Fibroblast of lung (primary cell): ENCODE measurements around the gene PIK3C2A. TPM values are rescaled to one million over a fixed set of nuclear protein-coding genes. Genes with fewer than 3 reads are reported as not detected.

Experiments used
- DNase-seq, 2 donors: peaks; one replicate each; pipeline versions ENCODE4 v3.0.0 to v3.0.0-alpha.2; 2010; ENCODE audit warnings: low read depth in 2 of 2
- H2AFZ ChIP-seq: 2 replicates; pipeline ENCODE4 v1.5.1; 2012; ENCODE audit warnings: low read length, control low read depth, inconsistent platforms
- H3K27ac ChIP-seq: 2 replicates; pipeline ENCODE4 v1.5.1; 2011; ENCODE audit warnings: low read length, control low read depth; ENCODE audit not compliant: insufficient read depth
- H3K27me3 ChIP-seq: 2 replicates; pipeline ENCODE4 v1.5.1; 2011; ENCODE audit warnings: mild to moderate bottlenecking, low read length; ENCODE audit not compliant: control insufficient read depth, insufficient read depth
- H3K36me3 ChIP-seq: 2 replicates; pipeline ENCODE4 v1.5.1; 2011; ENCODE audit warnings: low read length; ENCODE audit not compliant: control insufficient read depth, insufficient read depth
- H3K4me1 ChIP-seq: 2 replicates; pipeline ENCODE4 v1.5.1; 2011; ENCODE audit warnings: low read length; ENCODE audit not compliant: control insufficient read depth, insufficient read depth; ENCODE audit errors: extremely low read depth
- H3K4me2 ChIP-seq: 2 replicates; pipeline ENCODE4 v1.5.1; 2011; ENCODE audit warnings: low read length, control low read depth; ENCODE audit not compliant: insufficient read depth; ENCODE audit errors: extremely low read depth
- H3K4me3 ChIP-seq, 4 experiments: fragments of 200-600 bp in 1 of 4; sonication (generic) in 1 of 4; replicated peaks in 1 of 4; 2 replicates each; pipeline ENCODE4 v1.5.1; 2011 to 2016; ENCODE audit warnings: low read length in 4 of 4, low read depth in 3 of 4, mild to moderate bottlenecking in 3 of 4, control low read depth in 2 of 4, inconsistent platforms in 1 of 4, mixed read lengths in 1 of 4; ENCODE audit not compliant: insufficient read depth in 1 of 4; ENCODE audit errors: control extremely low read depth in 1 of 4
- H3K79me2 ChIP-seq: 2 replicates; pipeline ENCODE4 v1.5.1; 2012; ENCODE audit warnings: mild to moderate bottlenecking, low read length, inconsistent platforms; ENCODE audit not compliant: control insufficient read depth, insufficient read depth
- H3K9ac ChIP-seq: 2 replicates; pipeline ENCODE4 v1.5.1; 2011; ENCODE audit warnings: mild to moderate bottlenecking, low read length, control low read depth; ENCODE audit not compliant: insufficient read depth
- H3K9me3 ChIP-seq: 2 replicates; pipeline ENCODE4 v1.5.1; 2012; ENCODE audit warnings: low read depth, low read length; ENCODE audit not compliant: control insufficient read depth, insufficient read depth
- H4K20me1 ChIP-seq: 2 replicates; pipeline ENCODE4 v1.5.1; 2011; ENCODE audit warnings: low read length; ENCODE audit not compliant: control insufficient read depth, insufficient read depth; ENCODE audit errors: extremely low read depth
- CTCF ChIP-seq, 2 donors: IDR thresholded peaks in 1 of 2; conservative IDR thresholded peaks in 1 of 2; 1 replicate in 1 of 2; 2 replicates in 1 of 2; pipeline ENCODE4 v1.5.1; 2011 to 2012; ENCODE audit warnings: low read length in 2 of 2, control low read depth in 1 of 2, inconsistent platforms in 1 of 2, low read depth in 1 of 2, mild to moderate bottlenecking in 1 of 2
- EZH2 ChIP-seq: IDR thresholded peaks from 2 replicates; pipeline ENCODE4 v1.5.1; 2012; ENCODE audit warnings: low read length, control low read depth, mild to moderate bottlenecking; ENCODE audit errors: missing control alignments
- polyA plus RNA-seq, 2 donors: library from polyadenylated mRNA; depleted of rRNA in 1 of 2; stranded (reverse) in 1 of 2; unstranded in 1 of 2; fragments of >200 nt; gene quantifications; 2 replicates each; pipeline ENCODE4 v1.2.1, GENCODE V29; 2011 to 2012; ENCODE audit warnings: missing spikeins in 1 of 2
- total RNA-seq: library from RNA; depleted of rRNA; stranded (reverse); fragments of >200 nt; gene quantifications from 2 replicates; pipeline ENCODE4 v1.2.1, GENCODE V29; 2014

Gene PIK3C2A
- total and polyA plus RNA-seq, 2 donors (not counting 1 experiment from before 2014, with no cell fraction given) = 38.0 to 45.4 TPM

- H3K79me2 ChIP-seq = no peaks in the 10 kb centered on the region
- H3K36me3 ChIP-seq = no peaks in the 10 kb centered on the region
- no peaks in the 10 kb centered on the region for H3K27me3 ChIP-seq
- no peak overlapping the region for H3K9ac ChIP-seq
- no peak overlapping the region for H3K4me2 ChIP-seq
- no peaks in the 10 kb centered on the region for H3K9me3 ChIP-seq
- H3K4me1 ChIP-seq = no peaks in the 10 kb centered on the region
- TF ChIP-seq EZH2 (no peak), CTCF (conservative IDR thresholded peaks at IDR 0.05 in 1 of 2, IDR thresholded peaks at IDR 0.05 in 1 of 2; ENCODE audit: low read depth in 1 of 2, low read length in 2 of 2) (no peak)
- H3K4me3 ChIP-seq = no peak overlapping the region
- no peaks in the 10 kb centered on the region for H4K20me1 ChIP-seq
- DNase-seq = no peak
- H3K27ac ChIP-seq = no peak overlapping the region
- H2AFZ ChIP-seq = no peak overlapping the region
Observed at GRCh38 chr11:17186932-17187692, 20.7 kb downstream of the PIK3C2A start.

DNA sequence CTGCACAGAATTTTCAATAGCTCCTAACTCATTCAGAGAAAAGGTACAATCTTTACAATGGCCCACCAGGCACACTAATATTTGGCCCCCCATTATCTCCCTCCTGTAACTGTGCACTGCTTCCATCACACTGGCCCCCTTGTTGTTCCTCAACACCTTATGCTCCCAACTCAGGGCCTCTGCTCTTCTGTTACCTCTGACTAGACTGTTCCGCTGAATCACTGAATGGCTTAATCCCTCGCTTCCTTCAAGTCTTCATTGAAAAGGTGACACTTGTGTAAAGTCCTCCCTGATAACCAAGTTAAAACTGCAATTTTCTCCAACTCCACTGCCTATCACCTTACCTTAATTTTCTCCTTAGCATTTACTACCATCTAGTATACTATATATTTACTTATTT, 21.8 kb downstream of the PIK3C2A start:
- no peaks in the 10 kb centered on the region for H3K36me3 ChIP-seq
- DNase-seq = no peak
- no peak for TF ChIP-seq EZH2
- TF ChIP-seq CTCF (conservative IDR thresholded peaks at IDR 0.05 in 1 of 2, IDR thresholded peaks at IDR 0.05 in 1 of 2; ENCODE audit: low read depth in 1 of 2, low read length in 2 of 2) = no peak
- H4K20me1 ChIP-seq = no peaks in the 10 kb centered on the region
- no peak overlapping the region for H3K27ac ChIP-seq
- H3K4me2 ChIP-seq = no peak overlapping the region
- no peaks in the 10 kb centered on the region for H3K79me2 ChIP-seq
- H3K27me3 ChIP-seq = no peaks in the 10 kb centered on the region
- no peak overlapping the region for H3K9ac ChIP-seq
- H3K4me1 ChIP-seq = no peaks in the 10 kb centered on the region
- H3K4me3 ChIP-seq = no peak overlapping the region
- H2AFZ ChIP-seq = no peak overlapping the region
- H3K9me3 ChIP-seq = no peaks in the 10 kb centered on the region

- H2AFZ ChIP-seq = no peak overlapping the region
- no peaks in the 10 kb centered on the region for H3K79me2 ChIP-seq
- H3K36me3 ChIP-seq = no peaks in the 10 kb centered on the region
- no peaks in the 10 kb centered on the region for H3K9me3 ChIP-seq
- H3K4me3 ChIP-seq = no peak overlapping the region
- H3K27ac ChIP-seq = no peak overlapping the region
- H4K20me1 ChIP-seq = no peaks in the 10 kb centered on the region
- no peaks in the 10 kb centered on the region for H3K4me1 ChIP-seq
- H3K27me3 ChIP-seq = no peaks in the 10 kb centered on the region
- no peak for DNase-seq
- TF ChIP-seq CTCF (conservative IDR thresholded peaks at IDR 0.05 in 1 of 2, IDR thresholded peaks at IDR 0.05 in 1 of 2; ENCODE audit: low read depth in 1 of 2, low read length in 2 of 2) (no peak), EZH2 (no peak)
- H3K9ac ChIP-seq = no peak overlapping the region
- H3K4me2 ChIP-seq = no peak overlapping the region
Observed at GRCh38 chr11:17184882-17185587, 22.8 kb downstream of the PIK3C2A start.
